T-helper 1 cell treated with Interleukin-12 subunit alpha and Interleukin-12 subunit beta and Interleukin-4 antibody, amounts not matched to agents 30 ng/mL and 1 ng/mL, for 36 hours (primary cell): Measurements from ENCODE around the gene SIX2. TPM values are rescaled to one million over a fixed set of nuclear protein-coding genes. Genes with fewer than 3 reads are reported as not detected.

Source experiments
- intact Hi-C: fragments of 100-400 bp; cut with micrococcal nuclease; formaldehyde crosslinking; loops from one replicate; pipeline ENCODE4 v1.15.1; 2024
- total RNA-seq: library from RNA; stranded (reverse); gene quantifications from 2 replicates; pipeline ENCODE4 v1.2.3, GENCODE V29; 2022

SIX2 gene
- total RNA-seq, 1 donor from 2014 or later = not detected

GRCh38 chr2:45003579-45004551 is 5.4 kb downstream of the SIX2 start:
- intact Hi-C loops = loop anchor here (5.0 kb wide), 1 partner anchor 163 kb away; no protein-coding TSS in a partner anchor

GRCh38 chr2:45002686-45003085 is 6.6 kb downstream of the SIX2 start:
- intact Hi-C loops = loop anchor here (5.0 kb wide), 1 partner anchor 165 kb away; no protein-coding TSS in a partner anchor

GRCh38 chr2:45001869-45002385 is 7.3 kb downstream of the SIX2 start:
- intact Hi-C loops = loop anchor here (5.0 kb wide), 1 partner anchor 165 kb away; no protein-coding TSS in a partner anchor

GRCh38 chr2:45000921-45001868 is 8.1 kb downstream of the SIX2 start:
- intact Hi-C loops = loop anchor here (5.0 kb wide), 1 partner anchor 166 kb away; no protein-coding TSS in a partner anchor

GRCh38 chr2:45000341-45000901 is 8.8 kb downstream of the SIX2 start:
- intact Hi-C loops = loop anchor here (5.0 kb wide), 1 partner anchor 167 kb away; no protein-coding TSS in a partner anchor

GRCh38 chr2:44999540-44999939 is 9.7 kb downstream of the SIX2 start:
- intact Hi-C loops = no loop called here

GRCh38 chr2:44997963-44998362 is 11.3 kb downstream of the SIX2 start:
- intact Hi-C loops = no loop called here

GRCh38 chr2:44996356-44996755 is 12.9 kb downstream of the SIX2 start:
- intact Hi-C loops = no loop called here

- intact Hi-C loops = no loop called here
Observed at GRCh38 chr2:44994377-44994776, 14.9 kb downstream of the SIX2 start.

GRCh38 chr2:44989176-44989575 is 20.1 kb downstream of the SIX2 start:
- intact Hi-C loops = no loop called here

- intact Hi-C loops = no loop called here
Observed at GRCh38 chr2:44983836-44984604, 25.2 kb downstream of the SIX2 start.

- intact Hi-C loops = loop anchor here (1.0 kb wide), 2 partner anchors 513 to 597 kb away; no protein-coding TSS in a partner anchor
Observed at GRCh38 chr2:44981714-44982108, 27.5 kb downstream of the SIX2 start.

- intact Hi-C loops = loop anchor here (1.0 kb wide), 2 partner anchors 513 to 597 kb away; no protein-coding TSS in a partner anchor
Observed at GRCh38 chr2:44980751-44981713, 28.2 kb downstream of the SIX2 start.

GRCh38 chr2:44979581-44979980 is 29.7 kb downstream of the SIX2 start:
- intact Hi-C loops = no loop called here

GRCh38 chr2:44975571-44976450 is 33.4 kb downstream of the SIX2 start:
- intact Hi-C loops = no loop called here

GRCh38 chr2:44974064-44974715 is 35.1 kb downstream of the SIX2 start:
- intact Hi-C loops = no loop called here
